Activated T-cell treated with anti-CD3 and anti-CD28 coated beads for 48 hours (primary cell): ENCODE measurements around the gene ARHGAP26.

ENCODE experiments used
- DNase-seq: peaks from one replicate; pipeline ENCODE4 v3.0.0-alpha.2; 2020; ENCODE audit warnings: low read depth

ARHGAP26 gene

DNA sequence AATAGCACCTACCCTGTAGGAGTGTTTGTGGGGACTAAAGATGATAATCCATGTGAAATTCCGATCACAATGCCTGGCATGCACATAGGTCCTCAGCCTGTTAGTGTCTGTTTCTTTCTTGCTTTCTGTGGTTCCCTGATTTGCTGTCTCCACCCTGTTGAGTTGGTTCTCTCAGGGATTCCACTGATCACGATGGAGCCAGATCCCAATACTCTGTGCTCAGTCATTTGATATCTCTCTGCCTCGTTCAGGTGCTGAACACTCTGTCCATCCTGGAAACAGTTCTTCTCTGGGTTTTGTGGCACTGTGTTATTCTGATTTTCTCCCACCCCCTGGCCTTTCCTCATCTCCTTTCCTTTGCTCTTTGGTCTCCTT, 60.8 kb downstream of the ARHGAP26 start:
- no peak for DNase-seq

DNA sequence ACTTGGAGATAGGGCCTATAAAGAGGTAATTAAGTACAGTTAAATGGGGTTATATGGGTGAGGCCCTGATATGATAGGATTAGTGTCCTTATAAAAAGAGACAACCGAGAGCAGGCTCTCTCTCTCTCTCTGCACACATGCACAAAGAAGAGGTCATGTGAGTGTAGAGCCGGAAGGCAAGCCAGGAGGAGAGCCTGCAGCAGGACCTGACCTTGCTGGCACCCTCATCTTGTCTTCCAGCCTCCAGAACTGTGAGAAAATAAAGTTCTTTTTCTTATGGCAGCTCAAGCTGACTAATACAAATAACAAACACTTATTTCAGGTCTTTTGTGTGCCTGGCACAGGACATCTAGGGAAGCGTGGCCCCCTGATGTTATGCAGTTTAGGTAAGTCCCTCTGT, 62.1 kb downstream of the ARHGAP26 start:
- no peak for DNase-seq

DNA sequence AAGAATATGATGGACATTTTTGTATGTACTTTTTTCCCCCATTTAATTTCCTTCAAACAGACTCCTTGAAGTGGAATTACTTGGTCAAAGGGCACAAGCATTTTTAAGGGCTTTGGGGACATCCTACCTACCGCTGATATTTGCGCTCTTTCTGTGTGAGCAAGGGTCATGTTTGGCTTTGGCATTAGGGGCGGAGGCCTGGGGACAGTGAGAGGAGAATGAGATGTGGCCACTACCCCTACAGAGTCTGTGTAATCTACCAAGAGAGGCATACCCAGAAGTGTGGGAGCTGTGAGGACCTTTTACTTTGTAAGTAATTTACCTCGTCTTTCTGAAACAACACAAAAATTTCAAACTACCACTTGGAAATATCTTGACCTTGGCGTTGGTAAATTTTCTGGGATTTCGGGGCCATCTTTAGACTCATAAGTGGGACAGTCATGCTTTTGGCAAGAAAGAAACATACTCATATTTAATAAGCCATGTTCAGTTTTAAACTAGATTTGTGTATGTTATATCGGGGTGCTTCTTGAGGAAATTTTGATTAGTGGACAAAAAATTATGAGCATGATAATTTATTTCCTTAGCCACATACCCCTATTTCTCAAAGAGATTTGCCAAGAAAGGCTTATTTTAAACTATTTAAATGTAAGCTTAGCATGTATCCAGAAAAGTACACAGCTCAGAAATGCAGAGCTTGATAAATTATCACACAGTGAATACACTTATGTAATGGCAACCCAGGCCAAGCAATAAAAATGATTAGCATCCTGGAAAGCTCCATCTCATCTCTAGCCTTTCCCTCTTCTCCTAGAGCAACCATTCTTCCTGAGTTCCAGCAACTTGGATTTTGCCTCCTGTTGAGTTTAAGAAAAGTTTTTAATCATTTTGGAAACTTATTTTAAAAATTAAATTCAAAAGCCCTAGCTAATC, 63.6 kb downstream of the ARHGAP26 start:
- DNase-seq, result no peak

DNA sequence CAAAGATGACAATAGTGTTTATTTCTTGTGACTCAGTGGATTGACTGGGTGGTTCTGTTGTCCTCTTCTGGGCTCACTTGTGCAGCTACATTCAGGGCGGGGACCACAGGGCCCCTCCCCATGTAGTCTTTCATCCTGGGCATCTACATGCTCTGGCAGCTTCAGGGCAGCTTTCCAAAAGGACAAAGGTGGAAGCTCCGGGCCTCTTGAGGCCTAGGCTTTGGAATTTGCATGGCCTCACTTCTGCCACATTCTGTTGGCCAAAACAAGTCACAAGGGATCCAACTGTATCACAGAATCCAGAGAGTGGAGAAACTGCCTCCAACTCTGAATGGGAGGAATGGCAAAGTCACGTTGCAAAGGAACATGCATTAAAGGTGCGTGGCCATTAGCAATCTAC, 64.3 kb downstream of the ARHGAP26 start:
- no peak for DNase-seq

DNA sequence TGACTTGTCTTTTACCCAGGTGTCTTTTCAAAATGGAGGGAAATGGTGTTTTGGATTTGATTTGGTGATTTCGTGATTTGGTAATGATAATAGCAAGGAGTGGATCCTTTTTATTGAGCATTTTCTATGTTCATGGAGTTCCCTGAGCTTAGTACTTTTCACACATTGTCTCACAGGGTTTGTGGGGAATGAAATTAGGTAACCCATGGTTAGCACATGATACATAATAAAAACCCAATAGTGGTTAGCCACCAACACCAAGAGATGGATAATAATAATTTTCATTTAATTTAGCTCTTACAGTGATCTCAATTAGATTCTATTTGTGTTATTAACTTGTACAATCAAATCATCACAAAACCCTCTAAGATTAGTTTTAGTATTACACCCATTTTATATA, 65.4 kb downstream of the ARHGAP26 start:
- no peak for DNase-seq

DNA sequence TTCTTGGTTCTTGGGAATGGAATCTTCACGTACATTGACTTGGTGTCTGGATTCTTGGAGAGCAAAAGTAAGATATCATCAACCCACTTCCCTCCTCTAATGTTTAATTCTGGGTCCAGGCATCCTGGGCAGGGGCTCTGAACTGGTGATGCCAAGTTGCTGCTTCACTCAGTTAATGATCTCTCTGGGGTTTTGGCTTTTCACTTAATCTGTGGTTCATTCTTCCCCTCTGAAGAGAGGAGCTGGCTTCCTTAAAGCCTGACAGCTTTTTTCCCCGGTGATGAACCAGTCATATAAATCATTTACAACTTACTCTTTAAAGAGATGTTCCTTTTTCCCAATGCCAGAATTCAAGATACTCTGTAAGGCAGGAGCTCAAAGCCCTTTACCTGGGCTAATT, 65.9 kb downstream of the ARHGAP26 start:
- DNase-seq, result no peak

DNA sequence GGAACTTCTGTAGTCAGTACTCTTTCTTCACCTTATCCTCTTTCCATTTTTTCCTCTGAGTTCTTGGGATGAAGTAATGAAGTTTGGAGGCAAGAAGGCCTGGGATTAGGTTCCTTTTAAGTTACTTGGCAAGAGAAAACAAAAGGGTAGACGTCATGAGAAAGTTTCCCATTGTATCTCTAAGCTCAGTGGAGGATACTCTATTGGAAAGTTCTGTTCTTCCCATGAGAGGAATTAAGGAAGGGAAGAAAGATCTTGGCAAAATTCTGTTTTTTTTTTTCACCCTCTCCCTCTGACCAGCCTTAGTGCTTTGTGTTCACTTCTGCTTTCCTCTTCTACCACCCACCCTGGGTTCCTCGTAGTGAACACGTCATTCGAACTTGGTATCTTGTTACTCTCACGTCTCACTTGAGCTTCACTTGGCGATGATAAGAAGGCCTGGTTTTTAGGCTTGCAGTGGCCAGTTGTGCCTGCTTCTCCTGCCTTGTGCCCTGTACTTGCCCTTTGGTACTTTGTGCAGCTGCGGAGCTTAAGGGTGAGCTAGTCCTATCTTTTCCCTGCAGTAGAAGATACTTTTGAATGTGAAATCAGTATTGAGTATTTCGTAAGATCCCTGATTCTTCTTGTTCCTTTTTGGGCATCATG, 67.0 kb downstream of the ARHGAP26 start:
- no peak for DNase-seq

DNA sequence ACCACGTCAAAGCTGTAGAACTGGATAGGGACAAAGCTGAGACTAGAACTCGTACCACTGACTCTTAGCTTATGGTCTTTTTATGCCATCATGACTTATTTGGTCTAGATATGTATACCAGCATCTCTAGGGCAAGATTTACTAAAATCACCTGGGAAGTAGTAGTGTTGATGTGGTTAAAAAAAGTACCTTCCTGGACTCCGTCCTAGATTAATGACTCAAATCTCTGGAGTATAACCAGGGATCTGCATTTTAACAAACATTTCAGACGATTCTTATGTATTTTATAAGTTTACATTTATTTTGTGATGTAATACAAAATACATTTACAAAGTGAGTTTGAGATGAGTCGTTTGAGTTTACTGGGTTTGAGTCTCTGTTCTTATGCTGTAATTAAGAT, 68.7 kb downstream of the ARHGAP26 start:
- no peak for DNase-seq

DNA sequence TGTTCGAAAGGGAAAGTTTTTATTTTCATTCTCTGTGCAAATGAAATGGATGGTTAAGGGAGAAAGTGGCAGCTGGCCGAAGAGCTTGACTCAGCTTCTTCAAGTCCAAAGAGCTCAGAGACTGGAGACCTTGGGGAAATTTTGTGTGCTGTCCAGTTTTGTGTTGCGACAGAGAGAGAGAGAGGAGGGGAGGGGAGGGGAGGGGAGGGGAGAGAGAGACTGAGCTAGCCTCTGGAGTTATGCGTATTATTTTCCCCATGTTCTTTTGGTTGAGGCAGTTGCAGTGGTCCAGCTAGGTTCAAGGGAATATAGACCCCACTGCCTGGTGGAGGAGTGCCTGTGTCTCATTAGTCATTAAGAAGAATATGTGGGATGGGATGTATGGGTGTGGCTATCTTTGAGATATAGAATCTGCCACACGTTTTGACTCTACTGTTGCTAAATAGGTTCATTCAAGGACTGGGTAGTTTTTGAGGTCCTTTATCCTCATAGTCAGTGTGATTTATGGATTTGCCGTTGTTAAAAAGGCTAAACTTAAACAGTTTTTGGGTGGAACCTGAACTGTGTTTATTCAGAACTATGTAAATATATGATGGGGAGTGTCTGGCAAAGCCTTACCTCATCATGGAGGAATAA, 69.7 kb downstream of the ARHGAP26 start:
- DNase-seq, result no peak

DNA sequence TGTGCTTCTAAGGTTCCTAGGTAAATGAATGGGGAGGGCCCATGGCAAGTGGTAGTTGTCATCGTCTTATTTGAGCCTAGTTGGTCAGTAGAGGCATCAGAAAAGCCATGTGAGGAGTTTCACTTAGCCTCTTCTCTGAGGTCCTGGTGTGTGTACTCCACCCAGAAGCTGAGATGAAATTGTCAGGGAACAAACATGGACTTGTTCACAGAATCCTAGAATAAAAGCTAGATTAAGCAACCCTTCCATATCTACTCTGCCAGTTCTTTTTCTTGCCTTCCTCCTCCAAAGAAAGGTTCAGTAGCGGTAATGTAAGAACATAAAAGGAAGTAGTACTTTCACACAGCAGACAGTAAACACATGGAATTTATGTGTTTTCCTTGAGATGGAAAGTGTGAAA, 70.4 kb downstream of the ARHGAP26 start:
- no peak for DNase-seq

DNA sequence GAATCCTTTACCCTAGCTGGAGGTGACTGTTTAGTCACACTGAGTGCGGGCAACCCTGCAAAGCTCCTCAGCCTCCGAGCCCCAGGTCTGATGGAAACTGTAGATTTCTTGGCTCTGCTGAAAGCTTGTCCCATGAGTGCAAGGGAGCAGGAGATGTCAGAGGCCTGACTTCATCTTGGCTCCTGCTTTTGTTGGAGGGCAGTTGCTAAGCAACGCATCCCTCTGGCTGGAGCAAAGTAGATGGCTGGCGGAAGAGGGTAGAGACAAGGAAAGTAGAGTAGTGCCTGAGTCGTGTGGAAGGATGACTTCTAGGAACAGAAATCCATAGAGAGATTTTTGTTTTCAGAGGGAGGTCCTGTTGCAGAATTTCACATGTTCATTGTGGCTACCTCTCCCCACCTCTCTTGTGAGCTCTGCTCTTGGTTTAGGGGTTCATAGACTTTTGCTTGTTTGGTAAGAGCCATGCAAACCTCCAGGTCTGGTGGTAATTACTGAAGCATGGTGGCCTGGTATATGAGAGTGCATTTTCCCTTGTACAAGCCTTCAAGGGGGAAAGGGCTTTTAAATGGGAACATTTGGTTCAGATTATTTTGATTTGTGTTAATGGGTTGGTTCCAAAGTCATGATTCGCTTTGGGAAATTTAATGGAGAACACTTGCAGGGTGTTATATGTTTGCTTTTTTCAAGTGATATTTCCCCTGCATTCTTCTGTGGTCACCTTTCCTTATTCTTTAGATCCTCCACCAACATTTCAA, 71.5 kb downstream of the ARHGAP26 start:
- no peak for DNase-seq

DNA sequence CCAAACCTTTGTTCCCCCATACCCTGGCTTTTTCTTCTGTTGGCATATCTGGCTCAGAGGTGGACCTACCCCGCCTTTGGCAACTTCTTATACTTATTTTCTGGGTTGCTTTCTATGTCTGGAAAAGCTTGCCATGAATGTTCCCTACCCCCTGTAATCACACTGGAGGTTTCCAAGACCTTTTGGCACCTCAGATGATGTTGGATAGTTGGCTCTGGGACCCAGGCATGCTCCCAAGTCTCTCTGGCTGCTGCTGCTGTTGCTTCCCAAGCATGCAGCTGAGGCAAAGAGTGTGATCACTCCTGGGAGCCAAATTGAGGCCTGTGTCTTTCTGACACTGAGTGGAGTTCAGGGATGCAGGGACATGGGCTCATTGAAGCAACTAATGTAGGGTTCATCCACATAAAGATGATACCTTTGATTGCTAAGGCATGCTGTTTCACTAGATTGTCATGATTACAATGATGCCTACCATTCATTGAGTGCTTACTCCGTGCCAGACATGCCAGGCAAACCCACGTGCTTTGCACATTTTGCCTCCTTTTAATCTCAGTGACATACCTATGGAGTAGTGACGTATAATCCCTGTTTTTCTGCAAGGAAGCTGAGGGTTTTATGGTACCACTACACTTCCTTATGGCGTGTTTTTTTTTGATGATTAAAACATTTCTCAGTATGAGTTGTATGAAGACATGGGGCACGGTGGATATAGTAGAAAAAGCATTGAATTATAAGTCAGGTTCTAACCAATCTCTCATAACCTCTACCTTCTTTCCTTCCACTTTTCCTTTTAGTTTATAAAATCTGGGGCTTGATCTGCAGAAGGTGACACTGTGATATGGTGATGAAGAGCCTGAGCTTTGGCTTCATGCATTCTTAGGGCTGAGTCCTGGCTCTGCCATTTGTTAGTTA, 73.1 kb downstream of the ARHGAP26 start:
- no peak for DNase-seq

DNA sequence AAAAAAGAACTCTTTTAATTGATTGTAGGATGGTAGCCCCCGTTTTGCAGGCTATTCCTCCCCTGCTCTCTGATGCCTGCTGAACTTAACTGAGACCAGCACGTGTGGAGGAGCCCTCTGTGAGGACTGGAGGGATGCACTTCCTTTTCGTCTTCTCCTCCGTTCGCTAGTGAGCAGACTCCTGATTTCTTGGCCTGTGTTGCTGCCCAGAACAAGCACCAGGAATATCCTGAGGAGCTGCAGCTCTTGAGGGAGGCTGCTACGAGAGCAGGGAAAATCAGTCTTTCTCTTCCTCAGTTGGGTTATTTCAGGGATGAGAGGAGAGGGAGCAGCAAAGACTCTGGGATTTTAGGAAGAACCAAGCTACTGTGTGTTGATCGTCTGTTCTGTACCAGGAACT, 74.7 kb downstream of the ARHGAP26 start:
- DNase-seq, result no peak

DNA sequence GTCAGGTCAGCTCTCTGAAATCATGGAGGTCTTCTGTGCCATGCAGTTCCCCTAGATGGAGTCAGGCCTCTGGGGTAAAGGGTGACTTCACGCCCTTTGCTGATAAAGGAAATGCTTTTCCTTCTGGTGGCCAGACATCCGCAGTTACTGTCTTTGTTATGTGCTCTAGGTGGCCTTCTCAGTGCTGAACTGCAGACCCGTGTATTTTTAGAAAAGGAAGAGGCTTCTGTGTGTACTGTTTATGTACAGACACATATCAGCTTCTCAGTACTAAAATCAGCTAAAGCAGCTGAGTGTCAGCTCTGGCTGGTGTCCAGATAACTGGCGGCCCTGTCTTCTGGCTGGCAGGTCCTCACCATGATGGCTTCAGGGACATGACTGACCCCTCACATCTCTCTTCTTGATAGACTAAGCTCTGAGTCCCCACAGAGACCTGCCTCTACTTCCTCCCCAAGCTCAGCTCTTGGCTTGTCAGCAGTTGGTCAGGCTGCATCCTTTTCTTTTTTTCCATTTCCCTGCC, 75.3 kb downstream of the ARHGAP26 start:
- DNase-seq, result no peak

DNA sequence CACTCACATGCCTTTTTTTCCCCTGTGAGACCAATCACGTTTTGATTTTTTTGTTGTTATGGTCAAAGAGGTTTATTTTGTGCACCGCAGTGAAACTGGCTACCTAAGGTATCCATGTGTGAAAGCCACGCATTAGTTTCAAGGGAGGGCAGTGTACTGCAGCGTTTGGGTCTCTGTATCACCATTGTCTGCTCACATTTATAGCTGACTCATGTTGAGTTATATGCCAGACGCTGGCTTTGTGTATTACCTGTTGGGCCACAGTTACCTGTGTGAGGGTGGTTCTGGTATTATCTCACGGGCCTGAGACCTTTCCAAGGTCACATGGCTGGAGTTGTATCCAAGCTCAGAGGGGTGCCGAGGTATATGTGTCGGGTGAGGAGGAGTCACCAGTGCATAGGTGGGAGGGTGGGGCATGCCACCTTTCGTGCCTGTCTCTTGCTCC, 75.8 kb downstream of the ARHGAP26 start:
- no peak for DNase-seq

DNA sequence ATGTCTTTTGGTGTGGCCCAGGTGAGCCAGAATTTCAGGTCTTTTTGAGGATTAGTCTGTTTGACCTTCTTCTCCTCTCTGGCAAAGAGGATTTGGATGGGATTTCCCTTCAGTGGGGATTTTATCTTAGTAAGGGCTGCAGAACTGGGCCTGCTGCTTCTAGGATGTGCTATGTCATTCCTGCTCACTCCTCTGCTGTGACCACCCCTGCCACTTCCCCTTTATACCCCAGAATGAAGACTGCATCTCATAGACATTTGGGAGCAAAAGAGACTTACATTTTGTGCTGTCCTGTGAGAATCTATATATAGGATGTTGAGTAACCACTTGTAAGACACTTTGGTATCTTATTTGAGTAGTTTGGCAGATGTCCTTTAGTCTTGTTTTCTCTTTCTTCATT, 76.2 kb downstream of the ARHGAP26 start:
- no peak for DNase-seq

DNA sequence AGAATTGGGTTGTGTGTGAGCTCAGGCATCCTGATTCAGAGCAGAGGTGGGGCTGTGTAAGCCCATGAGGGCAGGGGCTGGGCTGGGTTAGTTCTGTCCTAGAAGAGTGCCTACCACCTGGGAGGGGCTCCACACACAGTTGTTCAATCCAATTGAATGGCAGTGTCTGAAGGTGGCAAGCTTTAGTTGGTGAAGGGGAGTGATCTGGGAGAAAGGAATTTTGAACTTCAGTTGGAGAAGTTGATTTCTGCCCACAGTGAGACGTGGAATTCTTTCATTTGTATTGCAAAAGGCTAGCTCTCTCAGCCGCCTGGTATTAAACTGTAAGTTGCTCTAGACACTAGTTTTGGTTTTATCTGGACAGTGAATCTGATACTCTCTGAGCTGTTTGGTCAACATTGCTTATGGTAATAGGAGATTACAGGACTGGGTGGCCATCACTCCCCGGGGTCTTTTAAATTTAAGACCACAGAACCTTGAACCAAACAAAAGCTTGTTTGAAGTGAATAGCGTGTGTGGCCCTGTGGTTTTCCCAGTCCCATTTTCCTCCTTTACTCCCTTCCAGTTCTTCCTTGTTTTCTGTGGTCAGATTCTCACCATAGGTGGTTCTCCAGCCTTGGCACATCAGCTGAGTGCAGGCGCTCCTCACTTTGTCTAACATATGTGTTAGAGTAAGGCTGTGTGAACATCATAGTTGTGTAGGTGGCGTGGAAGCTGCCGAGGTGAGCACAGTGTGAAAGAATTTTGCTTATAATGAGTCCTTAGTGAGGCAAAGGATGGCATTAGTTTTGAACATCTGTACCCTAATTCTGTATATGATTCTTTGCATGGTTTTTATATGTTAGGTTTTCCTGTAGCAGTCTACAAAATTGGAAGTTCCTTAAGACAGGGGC, 78.0 kb downstream of the ARHGAP26 start:
- DNase-seq, result no peak

DNA sequence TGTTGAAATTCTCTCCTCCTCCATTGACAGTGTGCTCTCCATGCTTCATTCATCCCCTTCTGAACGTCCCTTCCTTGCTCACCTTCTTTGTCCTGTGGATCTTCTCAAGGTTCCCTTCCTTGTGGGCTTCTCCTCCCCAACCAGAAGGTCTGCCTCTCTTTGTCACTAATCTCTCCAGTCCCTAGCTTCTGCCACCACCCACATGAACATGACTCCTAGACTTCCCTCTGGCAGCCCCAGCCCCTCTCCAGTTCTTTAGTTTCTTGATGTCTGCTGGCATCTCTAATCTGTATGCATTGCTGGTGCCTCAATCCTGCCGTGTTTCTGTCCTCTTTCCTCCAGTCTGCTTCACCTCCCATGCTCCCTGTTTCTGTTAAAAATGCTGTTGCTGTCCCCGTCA, 79.3 kb downstream of the ARHGAP26 start:
- DNase-seq, result no peak

DNA sequence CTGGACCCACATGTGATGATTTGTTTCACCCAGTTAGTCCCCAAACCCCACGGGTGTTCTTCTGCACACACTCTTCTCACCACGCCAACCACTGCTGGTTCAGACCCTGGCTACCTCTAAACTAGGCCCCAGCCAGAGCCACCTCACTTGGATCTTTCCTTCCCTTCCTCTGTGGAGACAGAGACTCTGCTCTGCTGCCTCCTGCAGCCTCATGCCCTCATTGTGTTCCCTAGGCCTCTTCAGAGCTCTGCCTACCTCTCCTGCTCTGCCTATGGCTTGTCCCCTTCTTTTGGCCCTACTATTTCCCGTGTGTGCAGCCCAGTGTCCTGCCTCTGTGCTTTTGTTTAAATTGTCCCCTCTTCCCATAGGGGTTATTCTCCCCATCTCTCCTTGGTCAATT, 79.7 kb downstream of the ARHGAP26 start:
- no peak for DNase-seq

DNA sequence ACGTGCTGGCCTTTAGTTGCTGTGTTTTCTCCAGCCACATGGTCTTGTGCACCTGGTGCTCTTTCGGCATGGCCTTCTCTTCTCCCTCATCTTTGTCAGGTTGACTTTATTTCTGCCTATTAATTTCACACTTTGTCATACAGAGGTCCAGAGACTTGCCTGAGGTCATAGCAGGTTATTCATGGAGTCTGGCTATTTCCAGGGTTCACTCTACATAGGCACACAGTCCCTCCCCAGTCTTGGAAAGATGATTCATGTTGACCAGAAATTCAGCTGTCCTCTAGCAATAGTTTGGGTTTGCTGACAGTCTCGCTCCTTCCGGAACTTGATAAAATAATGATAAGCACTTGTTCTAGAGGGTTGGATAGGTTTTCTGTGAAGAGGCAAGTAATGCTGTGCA, 81.6 kb downstream of the ARHGAP26 start:
- DNase-seq, result no peak
